Parathyroid adenoma (tissue), 2 donors: ENCODE data around the gene BCAT1.

ENCODE experiments used
- H2AFZ ChIP-seq: fragments of 300-600 bp; sonication (generic); one replicate; pipeline ENCODE4 v1.7.0; 2017; ENCODE audit warnings: antibody characterized with exemption, mild to moderate bottlenecking
- H3K27ac ChIP-seq: fragments of 300-600 bp; sonication (generic); one replicate; pipeline ENCODE4 v1.7.0; 2017
- H3K27me3 ChIP-seq: fragments of 300-600 bp; sonication (generic); one replicate; pipeline ENCODE4 v1.7.0; 2017; ENCODE audit warnings: low read length; ENCODE audit not compliant: control insufficient read depth, insufficient read depth
- H3K36me3 ChIP-seq: fragments of 300-600 bp; sonication (generic); one replicate; pipeline ENCODE4 v1.7.0; 2017; ENCODE audit warnings: low read length; ENCODE audit not compliant: control insufficient read depth, insufficient read depth
- H3K4me1 ChIP-seq: fragments of 300-600 bp; sonication (generic); one replicate; pipeline ENCODE4 v1.7.0; 2017; ENCODE audit warnings: control low read depth
- H3K4me2 ChIP-seq: fragments of 300-600 bp; sonication (generic); one replicate; pipeline ENCODE4 v1.7.0; 2017; ENCODE audit warnings: low read length
- H3K4me3 ChIP-seq: fragments of 300-600 bp; sonication (generic); one replicate; pipeline ENCODE4 v1.7.0; 2017; ENCODE audit warnings: low read depth, low read length
- H3K79me2 ChIP-seq: fragments of 300-600 bp; sonication (generic); one replicate; pipeline ENCODE4 v1.7.0; 2017; ENCODE audit warnings: control low read depth
- H3K9ac ChIP-seq: fragments of 300-600 bp; sonication (generic); one replicate; pipeline ENCODE4 v1.7.0; 2017; ENCODE audit warnings: mild to moderate bottlenecking
- H3K9me3 ChIP-seq: fragments of 300-600 bp; sonication (generic); one replicate; pipeline ENCODE4 v1.7.0; 2017; ENCODE audit warnings: low read length; ENCODE audit not compliant: control insufficient read depth
- TF ChIP-seq, protein P1 (sequence below): fragments of 300-600 bp; sonication (generic); IDR thresholded peaks from one replicate; pipeline ENCODE4 v1.7.0; 2017; ENCODE audit warnings: antibody characterized with exemption, mild to moderate bottlenecking
- donor health status: primary hyperparathyroidism.

Gene BCAT1

GRCh38 chr12:24982250-24982649 is 33.3 kb upstream of the BCAT1 start:
- Histone ChIP-seq H3K4me3 (no peak overlapping the region), H3K9ac (no peak overlapping the region), H3K9me3 (no peaks in the 10 kb centered on the region), H3K27me3 (no peaks in the 10 kb centered on the region), H3K79me2 (no peaks in the 10 kb centered on the region), H3K4me2 (no peak overlapping the region), H3K4me1 (no peaks in the 10 kb centered on the region), H3K36me3 (no peaks in the 10 kb centered on the region), H2AFZ (no peak overlapping the region), H3K27ac (no peak overlapping the region)
- TF ChIP-seq, protein P1, sequence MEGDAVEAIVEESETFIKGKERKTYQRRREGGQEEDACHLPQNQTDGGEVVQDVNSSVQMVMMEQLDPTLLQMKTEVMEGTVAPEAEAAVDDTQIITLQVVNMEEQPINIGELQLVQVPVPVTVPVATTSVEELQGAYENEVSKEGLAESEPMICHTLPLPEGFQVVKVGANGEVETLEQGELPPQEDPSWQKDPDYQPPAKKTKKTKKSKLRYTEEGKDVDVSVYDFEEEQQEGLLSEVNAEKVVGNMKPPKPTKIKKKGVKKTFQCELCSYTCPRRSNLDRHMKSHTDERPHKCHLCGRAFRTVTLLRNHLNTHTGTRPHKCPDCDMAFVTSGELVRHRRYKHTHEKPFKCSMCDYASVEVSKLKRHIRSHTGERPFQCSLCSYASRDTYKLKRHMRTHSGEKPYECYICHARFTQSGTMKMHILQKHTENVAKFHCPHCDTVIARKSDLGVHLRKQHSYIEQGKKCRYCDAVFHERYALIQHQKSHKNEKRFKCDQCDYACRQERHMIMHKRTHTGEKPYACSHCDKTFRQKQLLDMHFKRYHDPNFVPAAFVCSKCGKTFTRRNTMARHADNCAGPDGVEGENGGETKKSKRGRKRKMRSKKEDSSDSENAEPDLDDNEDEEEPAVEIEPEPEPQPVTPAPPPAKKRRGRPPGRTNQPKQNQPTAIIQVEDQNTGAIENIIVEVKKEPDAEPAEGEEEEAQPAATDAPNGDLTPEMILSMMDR: no peak

DNA sequence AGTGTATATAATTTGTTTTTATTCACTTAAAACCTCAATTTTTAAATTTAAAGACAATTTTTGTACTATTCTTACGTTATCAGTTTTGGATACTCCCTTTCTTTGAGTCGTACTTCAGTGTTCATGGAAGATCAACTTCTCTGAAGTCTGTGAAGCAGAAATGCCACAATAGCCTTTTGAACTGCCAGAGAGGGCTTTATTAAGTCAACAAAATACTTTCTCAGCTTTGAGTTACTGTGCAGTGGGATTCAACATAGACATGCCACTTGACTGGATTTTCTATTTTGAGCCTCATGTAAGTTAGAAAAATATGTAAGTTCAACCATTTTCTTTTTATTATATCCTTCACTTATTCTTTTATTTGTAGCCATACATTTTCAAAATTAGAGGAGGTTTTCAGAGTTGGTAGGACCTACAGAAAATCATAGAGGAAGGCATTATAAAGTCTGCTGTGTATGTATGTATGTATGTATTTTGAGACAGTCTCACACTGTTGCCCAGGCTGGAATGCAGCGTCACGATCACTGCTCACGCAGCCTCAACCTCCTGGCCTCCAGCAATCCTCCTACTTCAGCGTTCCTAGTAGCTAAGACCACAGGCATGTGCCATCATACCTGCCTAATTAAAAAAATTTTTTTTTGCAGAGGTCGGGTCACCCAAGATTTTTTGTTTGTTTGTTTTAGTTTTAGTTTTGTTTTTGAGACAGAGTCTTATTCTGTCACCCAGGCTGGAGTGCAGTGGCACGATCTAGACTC is 31.3 kb upstream of the BCAT1 start:
- Histone ChIP-seq H3K9ac (no peak overlapping the region), H3K4me3 (no peak overlapping the region), H3K4me1 (no peaks in the 10 kb centered on the region), H3K79me2 (no peaks in the 10 kb centered on the region), H3K27ac (no peak overlapping the region), H3K27me3 (no peaks in the 10 kb centered on the region), H2AFZ (no peak overlapping the region), H3K36me3 (no peaks in the 10 kb centered on the region), H3K4me2 (no peak overlapping the region), H3K9me3 (no peaks in the 10 kb centered on the region)
- TF ChIP-seq, protein P1: no peak

DNA sequence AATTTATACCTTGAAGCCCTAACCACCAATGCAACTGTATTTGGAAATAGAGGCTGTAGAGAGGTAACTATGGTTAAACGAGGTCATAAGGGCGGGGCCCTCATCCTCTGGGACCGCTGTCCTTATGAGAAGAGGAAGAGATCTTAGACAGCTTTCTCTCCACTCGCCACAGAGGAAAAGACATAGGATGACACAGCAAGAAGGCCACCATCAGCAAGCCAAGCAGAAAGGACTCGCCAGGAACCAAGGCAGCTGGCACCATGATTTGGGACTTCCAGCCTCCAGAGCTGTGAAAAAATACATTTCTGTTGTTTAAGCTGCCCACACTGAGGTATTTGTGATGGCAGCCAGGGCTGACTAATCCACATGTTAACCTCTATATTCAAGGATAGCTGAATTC is 30.4 kb upstream of the BCAT1 start:
- Histone ChIP-seq H3K4me1 (no peaks in the 10 kb centered on the region), H3K9me3 (no peaks in the 10 kb centered on the region), H3K4me3 (no peak overlapping the region), H3K79me2 (no peaks in the 10 kb centered on the region), H2AFZ (no peak overlapping the region), H3K9ac (no peak overlapping the region), H3K36me3 (no peaks in the 10 kb centered on the region), H3K27me3 (no peaks in the 10 kb centered on the region), H3K4me2 (no peak overlapping the region), H3K27ac (no peak overlapping the region)
- TF ChIP-seq, protein P1: no peak

DNA sequence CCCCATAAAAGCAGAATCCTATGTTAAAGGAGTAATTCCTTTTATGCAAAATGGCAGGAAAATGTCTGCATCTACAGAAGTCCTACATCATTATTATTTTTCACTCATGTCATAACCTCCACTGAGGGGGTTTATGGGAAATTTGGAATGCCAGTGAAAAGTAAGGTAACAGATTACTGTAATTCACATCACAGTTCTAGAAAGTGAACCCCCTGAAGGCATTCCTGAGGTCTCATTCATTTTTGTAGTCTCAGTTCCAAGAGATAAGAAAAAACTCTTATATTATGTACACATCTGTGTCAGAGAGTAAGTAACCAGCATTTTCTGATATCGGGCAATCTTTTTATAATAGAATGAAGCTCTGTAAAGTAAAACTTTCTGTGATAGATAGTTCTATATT is 28.8 kb upstream of the BCAT1 start:
- Histone ChIP-seq H3K27me3 (no peaks in the 10 kb centered on the region), H3K4me1 (no peaks in the 10 kb centered on the region), H3K27ac (no peak overlapping the region)

More for the DNA sequence above, 28.8 kb upstream of the BCAT1 start:
- no peak overlapping the region for H3K9ac ChIP-seq
- H3K4me2 ChIP-seq: no peak overlapping the region
- no peak overlapping the region for H3K4me3 ChIP-seq
- H2AFZ ChIP-seq: no peak overlapping the region
- H3K79me2 ChIP-seq: no peaks in the 10 kb centered on the region
- TF ChIP-seq, protein P1: no peak
- H3K36me3 ChIP-seq: no peaks in the 10 kb centered on the region
- H3K9me3 ChIP-seq: no peaks in the 10 kb centered on the region
